ENCODE measurements around the gene JAG1.

JAG1 gene

DNA sequence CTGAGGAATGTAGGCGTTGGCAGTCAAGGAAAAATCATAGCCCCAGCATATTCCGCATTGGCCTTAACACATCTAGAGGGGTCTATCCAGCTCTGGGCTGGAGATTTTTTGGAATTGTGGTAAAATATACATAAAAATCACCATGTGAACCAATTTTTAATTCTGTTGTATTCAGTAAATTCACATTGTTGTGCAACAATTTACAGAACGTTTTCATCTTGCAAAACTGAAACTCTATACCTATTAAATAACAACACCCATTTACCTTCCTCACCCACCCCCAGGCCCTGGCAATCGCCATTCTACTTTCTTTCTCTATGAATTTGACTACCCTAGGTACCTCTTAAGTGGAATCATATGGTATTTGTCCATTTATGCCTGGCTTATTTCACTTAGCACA is 6.8 kb upstream of the JAG1 start:
- Histone ChIP-seq H3K36me3 (ENCODE audit: control insufficient read depth in 5 of 5, insufficient read depth in 5 of 5, low read length in 5 of 5) (no peaks in the 10 kb centered on the region), H3K27me3 (ENCODE audit: control insufficient read depth in 5 of 5, insufficient read depth in 4 of 5, low read length in 5 of 5) (no peaks in the 10 kb centered on the region), H3K9me3 (ENCODE audit: control insufficient read depth in 5 of 5, low read length in 5 of 5) (no peaks in the 10 kb centered on the region), H3K9ac (ENCODE audit: low read length in 5 of 5) (no peak overlapping the region), H3K4me3 (ENCODE audit: low read depth in 1 of 5, low read length in 5 of 5) (no peak overlapping the region), H3K27ac (ENCODE audit: low read depth, low read length) (no peak overlapping the region), H3K4me1 (ENCODE audit: control insufficient read depth in 5 of 5, insufficient read depth in 5 of 5, low read length in 5 of 5) (peaks cover 0 to under 1% (median 0%) of the 10 kb centered on the region in 5 donors)

GRCh38 chr20:10679269-10679668 is 5.5 kb upstream of the JAG1 start:
- Histone ChIP-seq H3K9ac (ENCODE audit: low read length in 5 of 5) (no peak overlapping the region), H3K9me3 (ENCODE audit: control insufficient read depth in 5 of 5, low read length in 5 of 5) (no peaks in the 10 kb centered on the region), H3K4me3 (ENCODE audit: low read depth in 1 of 5, low read length in 5 of 5) (no peak overlapping the region), H3K4me1 (ENCODE audit: control insufficient read depth in 5 of 5, insufficient read depth in 5 of 5, low read length in 5 of 5) (peaks cover 3 to 11% (median 9%) of the 10 kb centered on the region in 5 donors), H3K27ac (ENCODE audit: low read depth, low read length) (no peak overlapping the region), H3K27me3 (ENCODE audit: control insufficient read depth in 5 of 5, insufficient read depth in 4 of 5, low read length in 5 of 5) (no peaks in the 10 kb centered on the region), H3K36me3 (ENCODE audit: control insufficient read depth in 5 of 5, insufficient read depth in 5 of 5, low read length in 5 of 5) (no peaks in the 10 kb centered on the region)

DNA sequence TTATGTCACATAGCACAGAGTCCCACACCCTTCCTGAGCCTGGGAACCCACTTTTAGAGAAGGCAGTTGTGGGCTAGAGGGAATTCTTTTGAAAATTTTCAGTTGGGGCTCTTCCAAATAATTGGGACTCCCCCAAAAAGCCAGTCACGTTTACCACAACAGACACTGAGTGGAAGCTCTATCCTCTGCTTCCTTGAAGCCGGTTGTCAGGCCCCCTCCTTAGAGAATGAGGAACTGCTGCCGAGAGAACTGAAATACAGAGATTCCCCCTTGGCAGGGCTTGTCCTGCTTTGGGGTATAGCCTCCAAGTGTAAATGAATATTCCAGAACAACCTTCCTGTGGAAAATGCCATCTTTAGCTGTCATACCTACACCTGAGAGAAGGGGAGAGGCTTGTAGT is 2.7 kb upstream of the JAG1 start:
- Histone ChIP-seq H3K4me3 (ENCODE audit: low read depth in 1 of 5, low read length in 5 of 5) (no peak overlapping the region), H3K9me3 (ENCODE audit: control insufficient read depth in 5 of 5, low read length in 5 of 5) (no peaks in the 10 kb centered on the region), H3K27ac (ENCODE audit: low read depth, low read length) (no peak overlapping the region), H3K27me3 (ENCODE audit: control insufficient read depth in 5 of 5, insufficient read depth in 4 of 5, low read length in 5 of 5) (no peaks in the 10 kb centered on the region), H3K36me3 (ENCODE audit: control insufficient read depth in 5 of 5, insufficient read depth in 5 of 5, low read length in 5 of 5) (no peaks in the 10 kb centered on the region), H3K9ac (ENCODE audit: low read length in 5 of 5) (no peak overlapping the region), H3K4me1 (ENCODE audit: control insufficient read depth in 5 of 5, insufficient read depth in 5 of 5, low read length in 5 of 5) (peaks cover 3 to 27% (median 13%) of the 10 kb centered on the region in 5 donors)

DNA sequence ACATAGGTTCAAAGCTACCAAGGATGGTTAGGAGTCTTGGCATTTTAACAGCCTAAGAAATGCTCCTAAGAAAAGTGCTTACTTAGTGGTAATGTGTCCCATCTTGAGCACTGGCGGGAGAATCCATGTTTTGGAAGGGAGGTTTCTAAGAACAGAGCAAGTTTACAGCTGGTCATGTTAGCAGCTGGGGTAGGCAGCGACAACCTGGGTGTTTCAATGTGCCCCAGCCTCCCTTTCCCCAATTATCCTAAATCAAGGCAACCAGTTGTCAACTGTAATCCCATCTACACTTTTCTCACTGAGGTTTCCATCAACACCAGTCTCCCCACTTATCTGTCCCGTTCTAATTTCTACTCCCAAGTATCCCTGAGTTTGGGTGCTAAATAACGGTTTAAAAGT is 1.6 kb upstream of the JAG1 start:
- peak overlapping the region; percentile 93 for H3K27ac ChIP-seq (ENCODE audit: low read depth, low read length)
- no peaks in the 10 kb centered on the region for H3K27me3 ChIP-seq (ENCODE audit: control insufficient read depth in 5 of 5, insufficient read depth in 4 of 5, low read length in 5 of 5)
- no peaks in the 10 kb centered on the region for H3K9me3 ChIP-seq (ENCODE audit: control insufficient read depth in 5 of 5, low read length in 5 of 5)
- H3K9ac ChIP-seq (ENCODE audit: low read length in 5 of 5): peak overlapping the region in 1 of 5 donors; percentile 80
- H3K4me3 ChIP-seq (ENCODE audit: low read depth in 1 of 5, low read length in 5 of 5): peak overlapping the region in 1 of 5 donors; percentile 81
- H3K4me1 ChIP-seq (ENCODE audit: control insufficient read depth in 5 of 5, insufficient read depth in 5 of 5, low read length in 5 of 5): peaks cover 7 to 38% (median 23%) of the 10 kb centered on the region in 5 donors
- no peaks in the 10 kb centered on the region for H3K36me3 ChIP-seq (ENCODE audit: control insufficient read depth in 5 of 5, insufficient read depth in 5 of 5, low read length in 5 of 5)

GRCh38 chr20:10674684-10675449 is 1.1 kb upstream of the JAG1 start:
- Histone ChIP-seq H3K27ac (ENCODE audit: low read depth, low read length) (peak overlapping the region; percentile 93), H3K9me3 (ENCODE audit: control insufficient read depth in 5 of 5, low read length in 5 of 5) (no peaks in the 10 kb centered on the region), H3K9ac (ENCODE audit: low read length in 5 of 5) (peak overlapping the region in 4 of 5 donors; percentile 68 to 92 (median 81)), H3K4me1 (ENCODE audit: control insufficient read depth in 5 of 5, insufficient read depth in 5 of 5, low read length in 5 of 5) (peaks cover 7 to 43% (median 29%) of the 10 kb centered on the region in 5 donors), H3K27me3 (ENCODE audit: control insufficient read depth in 5 of 5, insufficient read depth in 4 of 5, low read length in 5 of 5) (no peaks in the 10 kb centered on the region), H3K36me3 (ENCODE audit: control insufficient read depth in 5 of 5, insufficient read depth in 5 of 5, low read length in 5 of 5) (no peaks in the 10 kb centered on the region), H3K4me3 (ENCODE audit: low read depth in 1 of 5, low read length in 5 of 5) (peak overlapping the region; percentile 74 to 96 (median 92))

GRCh38 chr20:10673176-10673841 is 490 bp downstream of the JAG1 start:
- no peaks in the 10 kb centered on the region for H3K9me3 ChIP-seq (ENCODE audit: control insufficient read depth in 5 of 5, low read length in 5 of 5)

DNA sequence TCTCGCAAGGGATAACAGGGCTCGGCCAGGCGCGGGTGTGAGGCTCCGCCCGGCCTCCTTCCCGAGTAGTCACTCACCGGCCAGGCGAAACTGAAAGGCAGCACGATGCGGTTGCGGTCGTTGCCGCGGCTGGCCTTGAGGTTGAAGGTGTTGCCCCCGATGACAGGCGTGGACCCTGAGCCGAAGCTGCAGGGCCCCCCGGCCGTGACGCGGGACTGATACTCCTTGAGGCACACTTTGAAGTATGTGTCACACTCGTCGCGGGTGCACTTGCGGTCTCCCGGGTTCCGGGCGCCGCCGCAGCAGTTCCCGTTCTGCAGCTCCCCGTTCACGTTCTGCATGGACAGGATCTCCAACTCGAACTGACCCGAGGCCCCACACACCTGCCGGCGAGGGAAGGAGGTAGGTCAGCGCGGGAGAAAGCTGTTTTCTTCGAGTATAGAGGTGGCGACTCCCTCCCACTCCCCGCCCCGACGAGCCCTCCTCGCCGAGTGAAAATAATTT is 1.1 kb downstream of the JAG1 start:
- Histone ChIP-seq H3K4me3 (ENCODE audit: low read depth in 1 of 5, low read length in 5 of 5) (peak overlapping the region; percentile 74 to 96 (median 94)), H3K9ac (ENCODE audit: low read length in 5 of 5) (peak overlapping the region; percentile 82 to 92 (median 90)), H3K27ac (ENCODE audit: low read depth, low read length) (peak overlapping the region; percentile 93), H3K36me3 (ENCODE audit: control insufficient read depth in 5 of 5, insufficient read depth in 5 of 5, low read length in 5 of 5) (peaks cover 4 to 15% (median 5%) of the 10 kb centered on the region in 5 donors), H3K9me3 (ENCODE audit: control insufficient read depth in 5 of 5, low read length in 5 of 5) (no peaks in the 10 kb centered on the region), H3K27me3 (ENCODE audit: control insufficient read depth in 5 of 5, insufficient read depth in 4 of 5, low read length in 5 of 5) (no peaks in the 10 kb centered on the region), H3K4me1 (ENCODE audit: control insufficient read depth in 5 of 5, insufficient read depth in 5 of 5, low read length in 5 of 5) (peaks cover 7 to 55% (median 44%) of the 10 kb centered on the region in 5 donors)

More at GRCh38 chr20:10673176-10673841, 490 bp downstream of the JAG1 start:
- Histone ChIP-seq H3K36me3 (ENCODE audit: control insufficient read depth in 5 of 5, insufficient read depth in 5 of 5, low read length in 5 of 5) (peaks cover 1 to 8% (median 5%) of the 10 kb centered on the region in 5 donors), H3K9ac (ENCODE audit: low read length in 5 of 5) (peak overlapping the region in 4 of 5 donors; percentile 82 to 92 (median 88)), H3K27me3 (ENCODE audit: control insufficient read depth in 5 of 5, insufficient read depth in 4 of 5, low read length in 5 of 5) (no peaks in the 10 kb centered on the region), H3K4me1 (ENCODE audit: control insufficient read depth in 5 of 5, insufficient read depth in 5 of 5, low read length in 5 of 5) (peaks cover 7 to 51% (median 41%) of the 10 kb centered on the region in 5 donors), H3K27ac (ENCODE audit: low read depth, low read length) (peak overlapping the region; percentile 93), H3K4me3 (ENCODE audit: low read depth in 1 of 5, low read length in 5 of 5) (peak overlapping the region; percentile 74 to 96 (median 94))

DNA sequence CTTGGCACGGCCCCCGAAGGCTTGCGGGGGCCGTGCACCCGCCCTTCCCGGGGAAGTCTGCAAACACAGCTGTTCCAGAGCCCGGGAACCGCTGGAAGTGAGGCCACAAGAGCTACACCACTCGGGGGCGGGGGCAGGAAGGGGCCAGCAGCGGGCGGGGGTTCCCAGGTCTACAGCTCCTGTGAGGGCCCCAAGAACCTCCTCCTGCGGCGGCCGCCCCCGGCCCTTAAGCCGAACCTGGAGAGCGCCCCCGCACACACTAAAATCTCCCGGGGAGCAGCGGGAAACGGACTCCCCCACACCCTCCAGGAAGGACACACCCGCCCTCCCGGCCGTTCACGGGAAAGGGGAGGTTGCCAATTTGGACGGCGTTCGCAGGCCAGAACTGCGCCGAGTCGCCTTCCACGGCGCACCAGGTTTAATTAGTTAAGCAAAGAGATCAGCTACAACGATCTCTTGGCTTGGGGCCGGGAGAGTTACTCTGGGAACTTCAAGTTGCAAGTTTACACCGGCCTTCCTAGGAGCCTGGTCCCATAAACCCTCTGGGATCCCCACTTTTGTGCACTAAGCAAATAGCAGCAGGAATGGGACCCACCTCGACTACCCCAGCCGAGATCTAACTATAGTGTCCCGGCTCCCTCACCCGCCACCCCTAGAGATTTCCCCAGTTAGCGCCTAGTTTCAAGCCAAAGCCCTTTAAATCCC is 1.7 kb downstream of the JAG1 start:
- Histone ChIP-seq H3K9me3 (ENCODE audit: control insufficient read depth in 5 of 5, low read length in 5 of 5) (no peaks in the 10 kb centered on the region), H3K27me3 (ENCODE audit: control insufficient read depth in 5 of 5, insufficient read depth in 4 of 5, low read length in 5 of 5) (no peaks in the 10 kb centered on the region), H3K27ac (ENCODE audit: low read depth, low read length) (peak overlapping the region; percentile 93), H3K4me3 (ENCODE audit: low read depth in 1 of 5, low read length in 5 of 5) (peak overlapping the region; percentile 74 to 96 (median 94)), H3K36me3 (ENCODE audit: control insufficient read depth in 5 of 5, insufficient read depth in 5 of 5, low read length in 5 of 5) (peaks cover 5 to 21% (median 8%) of the 10 kb centered on the region in 5 donors), H3K9ac (ENCODE audit: low read length in 5 of 5) (peak overlapping the region; percentile 82 to 92 (median 90)), H3K4me1 (ENCODE audit: control insufficient read depth in 5 of 5, insufficient read depth in 5 of 5, low read length in 5 of 5) (peaks cover 12 to 61% (median 50%) of the 10 kb centered on the region in 5 donors)

DNA sequence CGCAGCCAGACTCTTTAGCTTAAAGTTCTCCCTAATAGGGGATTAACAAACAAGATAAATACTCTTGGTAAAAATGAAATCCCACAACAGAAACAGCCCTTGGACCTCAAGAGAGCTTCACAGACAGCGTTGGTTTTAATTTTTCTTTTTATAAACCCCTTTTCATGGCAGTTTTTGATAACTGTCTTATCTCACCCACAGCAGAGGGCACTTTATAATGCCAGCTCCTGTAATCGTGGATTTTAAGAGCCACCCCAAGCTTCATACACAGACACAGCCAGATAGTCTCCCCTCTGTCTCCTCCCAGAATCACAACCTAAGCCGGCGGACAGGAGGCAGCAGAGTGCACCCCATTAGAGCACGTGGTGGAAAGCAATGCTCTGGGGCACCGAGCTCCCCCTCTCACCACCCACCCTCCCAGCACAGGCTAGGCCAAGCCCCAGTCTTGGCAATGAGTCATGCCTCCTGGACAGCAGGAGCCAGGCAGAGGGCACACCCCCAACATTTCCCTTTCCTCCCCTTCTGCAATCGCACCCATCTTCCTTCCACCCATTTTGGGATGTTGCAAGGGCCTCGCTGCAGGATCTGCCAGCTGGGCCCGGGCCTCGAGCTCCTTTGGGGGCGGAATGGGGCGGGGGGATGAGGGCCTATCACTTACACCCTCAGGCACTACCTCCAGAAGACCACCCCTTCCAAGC is 2.4 kb downstream of the JAG1 start:
- peaks cover 5 to 28% (median 9%) of the 10 kb centered on the region in 5 donors for H3K36me3 ChIP-seq (ENCODE audit: control insufficient read depth in 5 of 5, insufficient read depth in 5 of 5, low read length in 5 of 5)
- H3K27me3 ChIP-seq (ENCODE audit: control insufficient read depth in 5 of 5, insufficient read depth in 4 of 5, low read length in 5 of 5): no peaks in the 10 kb centered on the region
- H3K9me3 ChIP-seq (ENCODE audit: control insufficient read depth in 5 of 5, low read length in 5 of 5): no peaks in the 10 kb centered on the region
- H3K4me1 ChIP-seq (ENCODE audit: control insufficient read depth in 5 of 5, insufficient read depth in 5 of 5, low read length in 5 of 5): peaks cover 12 to 68% (median 50%) of the 10 kb centered on the region in 5 donors
- H3K9ac ChIP-seq (ENCODE audit: low read length in 5 of 5): peak overlapping the region; percentile 68 to 92 (median 84)
- H3K27ac ChIP-seq (ENCODE audit: low read depth, low read length): peak overlapping the region; percentile 93
- H3K4me3 ChIP-seq (ENCODE audit: low read depth in 1 of 5, low read length in 5 of 5): peak overlapping the region; percentile 74 to 96 (median 92)

Measured in subcutaneous abdominal adipose tissue (tissue), 5 donors.